Endometrial microvascular endothelial cells (primary cell): ENCODE results near the gene TMIE. TPM values are rescaled to one million over a fixed set of nuclear protein-coding genes. Genes with fewer than 3 reads are reported as not detected.
"Not testable (repeated sequence)": the region's sequence is repeated elsewhere in the genome, so short reads cannot be mapped to it uniquely, and the experiment has no call there.

Experiments used
- in situ Hi-C: cut with HindIII; loops from 2 replicates; pipeline ENCODE4 v1.10.0; 2017; ENCODE audit warnings: low sequenced_read_pairs, low pct_unique_long_range_greater_than_20kb; ENCODE audit errors: inconsistent ontology term
- total RNA-seq: library from RNA; depleted of rRNA; stranded (reverse); fragments of >200 nt; gene quantifications from one replicate; pipeline ENCODE4 v1.2.3, GENCODE V29; 2015; ENCODE audit errors: inconsistent ontology term

Gene TMIE
- total RNA-seq, 1 donor from 2014 or later = not detected

DNA sequence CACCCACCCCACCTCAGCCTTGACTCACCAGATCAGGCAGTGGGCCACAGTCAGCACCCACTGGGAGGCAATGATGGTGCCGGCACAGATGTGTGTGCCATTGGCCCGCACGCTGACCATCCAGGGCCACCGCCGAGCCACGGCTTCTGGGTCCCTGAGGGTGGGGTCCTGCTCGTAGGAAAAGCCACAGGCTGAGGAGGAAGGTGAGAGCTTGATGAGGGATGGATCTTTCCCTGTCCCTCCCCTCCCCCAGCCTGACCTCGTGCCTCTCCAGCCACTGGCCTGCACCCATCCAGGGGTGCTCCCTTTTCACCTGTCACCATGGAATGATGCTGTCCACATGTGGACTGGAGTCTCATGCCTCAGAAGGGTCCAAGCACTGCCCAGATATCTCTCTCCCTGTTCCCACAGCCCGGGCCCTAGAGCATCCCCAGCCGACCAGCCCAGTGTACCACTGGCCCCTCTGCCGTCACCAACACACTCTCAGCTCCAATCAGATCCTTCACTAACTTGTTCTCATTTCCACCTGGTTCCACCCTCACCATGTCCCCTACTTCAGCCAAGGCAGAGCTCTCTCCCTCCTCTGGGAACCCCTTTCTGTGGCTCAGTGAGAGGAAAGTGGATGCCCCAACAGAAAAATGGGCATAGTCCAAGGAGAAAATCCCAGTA lies 14.4 kb downstream of the TMIE start:
- in situ Hi-C loops = no loop called here

DNA sequence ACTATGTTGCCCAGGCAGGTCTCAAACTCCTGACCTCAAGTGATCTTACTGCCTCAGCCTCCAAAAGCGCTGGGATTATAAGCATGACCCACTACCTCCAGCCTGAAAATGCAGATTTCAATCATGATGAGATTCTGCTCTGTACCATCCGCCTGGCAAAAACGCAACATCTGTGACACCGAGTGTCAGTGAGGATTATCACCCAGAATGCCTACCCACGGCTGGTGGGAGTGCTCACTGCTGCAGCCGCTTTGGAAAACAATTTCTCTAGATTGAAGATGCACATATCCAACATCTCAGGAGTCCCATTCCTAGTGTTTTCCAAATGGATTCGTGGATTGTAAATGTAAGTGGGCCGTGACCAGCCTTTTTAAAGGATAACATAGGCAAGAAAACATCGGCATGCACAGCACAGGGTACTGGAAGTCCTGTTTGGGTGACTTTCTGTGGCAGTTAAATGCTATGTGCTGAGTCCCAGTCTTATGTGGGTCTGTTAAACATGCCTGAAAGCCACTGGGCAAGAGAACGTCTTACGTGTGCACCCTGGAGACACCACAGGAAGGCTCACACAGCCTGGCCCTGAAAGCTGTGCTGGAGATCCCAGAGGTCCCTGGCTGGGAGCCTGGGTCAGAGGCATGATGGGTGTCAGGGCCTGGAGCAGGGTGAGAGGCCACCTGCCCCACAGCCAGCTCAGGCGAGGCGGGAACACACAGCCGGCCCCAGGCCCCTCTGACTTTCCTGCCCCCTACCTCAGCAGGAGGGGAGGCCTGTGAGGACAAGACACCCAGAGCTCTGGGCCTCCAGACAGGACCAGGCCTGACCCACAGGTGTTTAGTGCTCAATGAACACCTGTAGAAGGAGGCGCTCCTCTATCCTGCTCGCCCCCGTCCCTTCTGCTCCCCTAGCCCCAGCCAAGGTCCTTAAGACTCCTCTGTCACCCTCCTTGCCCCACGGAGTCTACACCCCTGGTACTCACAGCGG lies 15.6 kb downstream of the TMIE start:
- in situ Hi-C loops = no loop called here

DNA sequence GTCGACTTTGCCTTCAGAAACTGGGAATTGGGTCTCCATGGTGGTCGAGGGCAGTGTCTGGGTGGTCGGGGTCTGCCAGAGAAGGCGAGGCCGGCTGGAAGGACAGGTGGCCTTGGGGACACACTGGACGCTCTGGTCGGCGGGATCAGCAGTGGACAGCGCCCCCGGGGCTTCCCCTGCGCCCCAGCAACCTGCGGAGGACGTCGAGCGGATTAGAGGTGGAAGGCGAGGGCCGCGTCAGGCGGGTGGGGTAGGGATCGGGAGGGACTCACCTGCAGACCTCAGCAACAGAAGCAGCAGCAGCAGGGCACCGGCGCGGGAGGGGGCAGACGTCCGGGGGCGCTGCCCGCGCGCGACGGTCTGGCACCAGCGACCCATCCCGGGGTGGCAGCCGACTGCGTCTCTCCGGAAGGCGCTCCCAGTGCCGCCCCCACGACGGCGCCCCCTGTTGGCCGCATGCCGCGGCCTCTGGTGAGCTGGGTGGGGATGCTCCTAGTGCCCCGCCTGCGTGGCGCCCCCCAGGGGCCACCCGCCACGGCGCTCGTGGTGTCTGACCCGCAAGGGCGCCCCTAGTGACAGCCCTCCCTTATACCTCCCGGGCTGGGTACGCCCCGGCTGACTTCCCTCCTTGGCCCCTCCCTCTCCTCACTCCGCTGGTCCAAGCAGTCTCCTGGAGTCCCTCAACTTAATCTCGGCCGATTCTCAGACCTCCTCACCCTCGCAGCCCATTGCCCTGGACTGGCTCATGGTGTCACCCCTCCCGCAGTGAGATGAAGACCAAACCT lies 16.4 kb downstream of the TMIE start, which contains the start of gene PRSS50:
PRSS50 (minus strand) TSS at position 423 of the 785 bp plus-strand sequence; CDS start at position 378, 45 bp downstream.
- in situ Hi-C loops = no loop called here

DNA sequence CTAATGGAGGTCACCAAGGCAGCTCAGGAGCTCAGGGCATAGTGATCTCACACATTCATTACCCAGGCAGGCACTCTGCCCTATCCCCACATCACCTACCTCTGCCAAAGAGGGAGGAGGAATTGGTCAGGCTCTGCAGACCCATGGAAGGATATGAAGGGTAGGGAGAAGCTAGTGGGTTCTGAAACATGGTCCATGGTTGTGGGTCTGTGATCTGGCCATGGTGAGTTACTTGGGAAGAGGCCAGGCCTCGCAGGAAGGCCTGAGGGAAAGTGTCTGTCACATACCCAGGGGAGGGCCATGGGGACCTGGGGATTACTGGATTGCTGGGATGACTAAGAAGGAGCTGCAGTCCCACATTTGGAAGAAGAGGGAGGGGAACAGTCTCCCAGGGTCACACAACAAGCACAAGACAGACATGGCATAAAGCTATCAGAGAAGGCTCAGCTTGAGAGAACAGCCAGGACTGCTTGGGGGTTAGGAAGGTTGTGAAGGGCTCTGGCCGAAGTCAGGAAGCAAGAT lies 17.9 kb downstream of the TMIE start:
- in situ Hi-C loops = no loop called here

DNA sequence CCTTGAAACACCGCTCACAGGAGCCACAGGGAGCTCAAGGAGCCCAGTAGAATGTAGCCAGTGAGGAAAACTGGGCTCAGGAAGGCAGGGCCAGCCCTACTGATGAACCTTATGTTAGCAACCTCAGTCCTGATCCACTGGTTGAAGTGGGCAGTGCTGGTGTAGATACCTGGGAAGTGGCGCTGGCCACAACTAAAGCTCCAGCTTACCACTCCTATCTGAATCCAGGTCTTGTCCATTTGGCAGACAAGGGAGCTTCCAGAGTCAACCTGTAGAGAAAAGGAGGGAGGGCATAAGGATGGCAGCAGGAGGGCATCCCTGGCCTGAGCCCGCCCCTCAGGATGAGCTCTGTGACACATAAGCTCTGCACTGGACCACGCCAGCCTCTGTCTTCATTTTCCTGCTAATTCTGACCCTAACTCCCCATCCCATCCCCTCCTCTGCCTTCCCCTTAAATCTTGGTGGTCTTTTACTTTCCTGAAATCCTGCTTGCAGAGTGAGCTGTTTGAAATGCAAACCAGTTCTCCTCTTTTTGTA lies 18.6 kb downstream of the TMIE start:
- in situ Hi-C loops = no loop called here

DNA sequence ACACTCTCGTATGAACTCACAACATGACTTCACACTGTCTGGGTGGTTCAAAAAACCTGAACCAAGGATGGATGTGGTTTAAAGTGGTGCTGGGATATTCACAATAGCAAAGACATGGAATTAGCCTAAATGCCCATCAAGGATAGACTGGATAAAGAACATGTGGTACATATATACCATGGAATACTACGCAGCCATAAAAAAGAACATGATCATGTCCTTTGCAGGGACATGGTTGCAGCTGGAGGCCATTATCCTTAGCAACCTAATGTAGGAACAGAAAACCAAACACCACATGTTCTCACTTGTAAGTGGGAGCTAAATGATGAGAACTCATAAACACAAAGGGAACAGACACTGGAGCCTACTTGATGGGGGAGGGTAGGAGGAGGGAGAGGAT lies 19.8 kb downstream of the TMIE start:
- in situ Hi-C loops = no loop called here

DNA sequence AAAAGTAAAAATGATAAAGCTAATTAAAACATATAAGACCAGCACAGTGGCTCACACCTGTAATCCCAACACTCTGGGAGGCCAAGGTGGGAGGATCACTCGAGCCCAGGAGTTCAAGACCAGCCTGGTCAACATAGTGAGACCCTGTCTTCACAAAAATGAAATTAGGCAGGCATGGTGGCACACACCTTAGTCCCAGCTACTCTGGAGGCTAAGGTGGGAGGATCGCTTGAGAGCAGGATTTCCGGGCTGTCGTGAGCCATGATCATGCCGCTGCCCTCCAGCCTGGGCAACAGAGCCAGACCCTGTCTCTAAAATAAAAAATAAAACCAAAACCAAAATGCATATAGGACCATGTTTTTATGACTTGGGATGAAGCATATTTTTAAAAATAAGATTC lies 21.3 kb downstream of the TMIE start:
- in situ Hi-C loops = no loop called here

DNA sequence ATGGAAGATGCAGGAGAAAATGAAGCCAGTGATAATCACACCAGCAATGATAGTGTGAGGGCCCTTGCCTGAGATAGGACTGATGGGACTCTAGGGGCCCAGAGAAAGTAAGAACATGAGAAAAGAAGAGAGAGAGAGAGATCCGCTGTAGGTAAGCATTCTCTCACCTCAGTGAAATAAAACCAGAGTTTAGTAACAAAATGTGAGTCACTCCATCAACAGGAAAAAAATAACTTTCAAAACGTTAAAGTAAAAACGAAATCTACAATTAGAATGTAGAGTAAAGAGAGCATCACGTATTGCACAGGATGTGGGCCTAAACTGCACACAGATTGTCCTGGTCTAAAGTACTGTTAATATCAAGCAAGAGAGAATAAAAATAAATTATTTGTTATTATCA lies 23.2 kb downstream of the TMIE start:
- in situ Hi-C loops = no loop called here

DNA sequence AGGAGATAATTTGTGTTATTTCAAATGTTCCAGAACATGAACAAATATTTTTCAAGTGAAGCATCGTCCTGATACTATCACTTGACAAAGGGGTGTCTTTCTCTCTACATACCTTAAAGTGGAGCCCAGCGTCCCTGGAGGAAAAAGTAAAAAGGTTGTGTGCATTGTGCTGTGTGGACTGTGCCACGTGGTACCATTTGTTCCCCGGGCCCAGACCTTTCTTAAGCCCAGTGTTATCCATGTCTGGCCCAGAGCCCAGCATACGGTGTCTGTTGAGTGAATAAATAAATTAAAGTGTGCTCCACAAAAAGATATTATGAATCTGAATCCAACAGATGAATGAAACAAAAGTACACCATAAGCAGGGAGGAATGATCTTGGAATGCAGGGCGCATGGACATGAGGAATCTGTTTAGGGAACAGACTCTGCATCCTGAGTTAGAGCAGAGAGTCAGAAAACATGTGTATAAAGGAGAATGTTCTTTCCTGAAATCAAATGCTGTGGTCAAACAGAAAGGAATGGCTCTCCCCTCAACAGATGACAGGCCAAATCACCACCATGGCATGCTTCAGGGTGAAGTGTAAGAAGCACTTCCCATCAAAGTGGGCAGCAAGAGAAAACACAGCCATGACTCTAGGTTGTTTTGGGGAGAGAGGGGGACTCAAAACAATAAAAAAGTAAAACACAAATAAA lies 24.6 kb downstream of the TMIE start:
- in situ Hi-C loops = no loop called here

DNA sequence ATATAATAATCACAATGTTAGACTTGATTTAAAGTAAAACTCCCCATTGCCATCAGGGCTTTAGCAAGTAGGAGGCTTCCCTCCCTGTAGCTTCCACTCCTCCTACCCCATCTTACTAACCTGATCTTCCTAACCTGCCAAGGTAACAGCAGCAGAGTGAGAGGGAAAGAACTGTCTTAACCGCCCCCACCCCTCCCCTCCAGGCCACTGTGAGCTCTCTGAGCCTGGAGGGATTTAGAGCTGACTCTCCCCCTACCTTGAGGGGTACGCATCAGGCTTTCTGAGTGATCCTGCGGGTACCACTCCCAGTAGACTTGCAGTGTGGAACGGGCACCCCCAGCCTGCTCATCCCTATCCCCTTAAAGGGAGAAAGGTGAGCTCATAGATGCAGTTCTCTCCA lies 27.8 kb downstream of the TMIE start:
- in situ Hi-C loops = no loop called here

DNA sequence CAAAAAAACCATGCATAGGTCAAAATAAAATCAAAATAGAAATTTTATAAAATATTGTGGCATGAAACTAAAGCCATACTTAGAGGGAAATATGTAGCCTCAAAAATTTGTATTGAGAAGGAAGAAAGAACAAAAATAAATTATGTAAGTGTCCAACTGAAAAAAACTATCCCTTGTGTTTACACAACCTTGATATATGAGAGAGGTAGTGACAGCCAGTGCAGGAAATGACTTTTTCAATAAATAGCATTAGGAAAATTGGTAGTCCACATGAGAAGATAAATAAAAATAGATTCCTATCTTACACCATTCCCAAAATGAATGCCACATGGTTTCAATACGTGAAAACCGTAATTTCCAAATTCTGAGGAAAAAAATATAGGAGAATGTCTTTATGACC lies 29.6 kb downstream of the TMIE start:
- in situ Hi-C loops = no loop called here

DNA sequence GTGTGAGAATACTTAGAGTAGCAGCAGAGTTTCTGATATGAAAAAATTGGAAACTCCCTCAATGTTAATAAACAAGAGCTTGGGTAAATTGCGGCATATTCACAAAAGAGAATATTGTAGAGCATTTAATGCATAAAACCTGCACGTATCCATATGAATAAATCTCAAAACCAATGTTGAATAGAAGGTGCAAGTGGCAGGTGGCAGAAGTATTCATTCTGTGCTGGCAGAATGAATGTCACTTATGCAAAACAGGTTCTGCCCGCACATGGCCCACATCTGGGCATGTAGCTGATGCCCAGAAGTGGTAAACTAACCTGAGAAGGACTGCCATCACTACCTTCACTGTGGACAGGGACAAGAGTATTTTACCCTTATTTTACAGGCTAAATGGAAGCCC lies 30.6 kb downstream of the TMIE start:
- in situ Hi-C loops = no loop called here

DNA sequence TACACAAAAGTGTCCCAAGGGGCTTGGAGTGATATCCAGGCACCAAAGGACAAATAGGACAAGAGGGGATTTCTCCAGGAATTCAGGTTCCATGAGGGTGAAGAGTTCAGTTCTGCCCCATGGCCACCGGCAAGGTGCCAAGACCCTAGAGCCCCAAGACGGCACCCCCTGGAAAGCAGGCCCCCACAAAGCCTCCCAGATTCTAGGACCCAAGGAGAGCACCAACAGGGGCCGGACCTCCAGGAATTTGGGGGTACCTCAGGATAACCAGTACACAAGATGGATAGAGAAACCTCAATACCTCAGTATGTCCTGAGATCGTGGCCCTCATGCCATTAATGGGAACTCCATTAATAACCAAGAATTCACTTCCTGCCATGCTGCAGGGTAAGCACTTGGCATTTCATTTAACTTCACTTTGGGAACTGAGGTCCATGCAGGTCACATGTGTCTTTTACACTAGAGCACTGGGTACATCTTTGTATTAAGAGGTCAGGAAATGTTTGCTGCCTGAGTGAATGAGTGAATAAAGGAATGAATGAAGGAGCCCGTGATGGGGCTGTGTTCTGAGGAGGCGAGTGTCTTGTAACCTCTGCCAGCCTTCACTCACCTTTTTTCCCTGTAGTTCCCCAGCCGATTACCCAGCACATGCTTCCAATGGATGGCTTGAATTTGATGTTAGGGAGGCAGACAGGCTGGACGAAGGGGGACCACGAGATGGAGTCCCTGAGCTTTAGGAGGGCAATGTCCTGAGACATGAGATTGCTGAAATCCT lies 32.0 kb downstream of the TMIE start:
- in situ Hi-C loops = no loop called here

DNA sequence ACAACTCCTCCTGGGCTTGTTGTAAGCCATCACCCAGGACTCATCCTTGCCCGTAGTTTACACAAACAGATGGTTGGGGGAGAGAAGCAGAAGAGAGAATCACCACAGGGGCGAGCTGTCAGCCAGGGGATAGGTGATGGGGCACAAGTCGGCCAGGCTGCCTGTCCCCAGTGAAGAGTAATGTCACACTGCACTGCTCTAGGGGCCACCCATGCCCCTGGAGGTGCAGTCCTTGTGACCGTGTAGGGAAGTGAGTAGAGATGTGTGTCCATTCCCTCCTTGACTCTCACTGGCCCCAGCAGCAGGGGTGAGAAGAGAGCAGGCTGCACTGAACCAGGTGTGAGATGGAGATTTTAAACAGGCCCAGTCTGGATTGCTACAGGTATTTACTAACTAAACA lies 33.6 kb downstream of the TMIE start:
- in situ Hi-C loops = no loop called here

DNA sequence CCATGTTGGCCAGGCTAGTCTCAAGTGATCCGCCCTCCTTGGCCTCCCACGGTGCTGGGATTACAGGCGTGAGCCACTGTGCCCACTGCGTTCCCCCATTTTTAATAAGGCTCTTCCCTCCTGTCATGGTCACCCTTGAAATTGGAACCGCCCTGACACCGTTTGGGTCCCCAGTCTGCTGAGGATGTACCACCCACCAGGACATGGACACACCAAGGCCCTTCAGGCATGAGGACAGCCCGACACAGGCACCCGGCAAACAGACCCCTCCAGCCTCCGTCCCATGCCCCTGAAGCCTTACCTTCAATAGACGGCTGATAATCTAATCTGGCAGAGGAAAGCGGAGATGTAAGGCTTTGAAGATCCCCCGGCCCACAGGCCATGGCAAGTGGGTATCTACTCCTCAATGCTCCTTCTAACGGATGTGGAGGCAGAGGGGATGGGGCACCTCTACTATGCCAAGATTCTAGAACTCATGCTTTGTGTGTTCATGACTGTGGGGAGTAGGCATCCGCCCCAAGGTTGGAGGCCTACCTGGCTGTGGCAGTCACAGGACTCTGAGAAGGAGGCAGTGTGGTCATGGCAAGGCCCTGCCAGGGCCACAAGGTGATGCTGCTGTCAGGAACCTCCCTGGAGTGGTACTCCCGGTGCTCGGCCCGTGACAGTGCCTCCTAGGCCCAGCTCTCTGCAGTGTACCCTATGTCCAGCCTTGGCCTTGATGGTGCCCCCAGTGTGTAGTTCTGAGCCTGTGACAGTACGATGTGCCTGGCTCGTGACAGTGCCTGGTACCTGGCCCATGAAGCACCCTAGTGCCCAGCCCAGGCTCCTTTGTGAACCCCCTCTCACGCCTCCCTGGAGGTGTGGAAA lies 35.0 kb downstream of the TMIE start:
- in situ Hi-C loops = no loop called here

DNA sequence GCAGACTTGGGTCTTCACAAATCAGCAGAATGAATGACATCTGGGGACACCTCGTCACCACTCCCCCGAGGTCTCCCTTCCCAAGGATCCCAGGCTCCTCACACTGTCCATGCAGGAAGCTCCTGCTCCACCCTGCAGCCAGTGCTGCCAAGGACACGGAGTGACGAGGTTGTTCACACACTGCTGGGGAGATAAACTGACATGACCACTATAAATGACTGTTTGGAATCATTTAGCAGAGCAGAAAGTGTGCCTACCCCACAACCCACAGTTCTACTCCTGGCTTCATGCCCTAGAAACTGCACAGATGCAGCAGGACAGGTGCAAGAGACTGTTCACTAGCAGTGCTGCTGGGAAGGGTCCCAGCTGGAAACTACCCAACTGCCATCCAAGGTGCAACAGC lies 36.1 kb downstream of the TMIE start:
- in situ Hi-C loops = no loop called here

DNA sequence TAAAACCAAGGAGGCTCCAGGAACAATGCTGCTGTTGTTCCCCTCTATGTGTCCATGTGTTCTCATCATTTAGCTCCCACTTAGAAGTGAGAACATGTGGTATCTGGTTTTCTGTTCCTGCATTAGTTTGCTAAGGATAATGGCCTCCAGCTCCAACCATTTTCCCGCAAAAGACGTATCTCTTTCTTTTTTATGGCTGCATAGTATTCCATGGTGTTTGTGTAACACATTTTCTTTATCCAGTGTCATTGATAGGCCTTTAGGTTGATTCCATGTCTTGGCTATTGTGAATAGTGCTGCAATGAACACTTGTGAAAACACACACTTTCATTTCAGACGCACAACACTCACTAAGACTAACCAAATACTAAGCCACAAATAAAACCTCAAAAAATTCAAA lies 38.4 kb downstream of the TMIE start:
- in situ Hi-C loops = not testable (repeated sequence)
